GM19043 (cell line): ENCODE measurements around the gene SYT1.

Experiments used
- ATAC-seq: cut with Tn5 transposase; IDR thresholded peaks from one replicate; pipeline ENCODE4 v1.9.1; 2021; ENCODE audit warnings: low read depth; ENCODE audit not compliant: unreplicated experiment

Gene SYT1

DNA sequence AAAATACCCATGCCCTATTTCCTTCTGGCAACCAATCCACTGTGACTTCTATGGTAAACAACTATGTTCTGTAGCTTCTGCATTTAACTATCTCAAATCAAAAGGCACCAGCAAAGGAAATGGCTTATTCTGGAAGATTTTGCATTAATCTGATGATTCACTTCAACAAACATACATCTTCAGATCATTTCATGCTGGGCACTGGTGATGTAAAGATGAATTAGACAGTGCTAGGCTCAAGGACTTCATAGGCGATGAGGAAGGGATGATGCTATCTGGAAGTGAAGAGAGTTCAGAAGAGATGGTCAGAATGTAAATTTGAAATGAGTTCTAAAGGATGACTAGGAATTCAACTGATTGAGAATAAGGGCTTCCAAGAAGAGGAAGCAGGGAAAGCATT lies 462.9 kb downstream of the SYT1 start:
- ATAC-seq: no peak

DNA sequence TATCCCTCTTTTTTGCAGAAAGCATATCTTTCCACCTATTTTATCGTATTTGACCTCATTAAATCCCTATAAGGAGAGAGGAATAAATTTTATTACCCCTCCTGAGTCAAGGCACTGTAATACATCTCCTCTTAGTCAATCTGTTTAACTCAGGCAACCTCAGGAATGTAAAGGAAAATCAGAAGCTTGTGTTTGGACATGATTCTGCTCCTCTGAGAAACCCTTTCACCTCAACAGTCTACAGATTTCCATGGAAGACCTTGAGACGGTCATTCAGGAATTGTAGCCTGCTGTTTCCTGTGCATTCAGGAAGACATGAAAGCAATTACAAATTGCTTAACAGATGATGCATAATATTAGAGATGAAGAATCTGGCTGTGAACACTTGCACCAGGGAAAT lies 465.4 kb downstream of the SYT1 start:
- no peak for ATAC-seq

DNA sequence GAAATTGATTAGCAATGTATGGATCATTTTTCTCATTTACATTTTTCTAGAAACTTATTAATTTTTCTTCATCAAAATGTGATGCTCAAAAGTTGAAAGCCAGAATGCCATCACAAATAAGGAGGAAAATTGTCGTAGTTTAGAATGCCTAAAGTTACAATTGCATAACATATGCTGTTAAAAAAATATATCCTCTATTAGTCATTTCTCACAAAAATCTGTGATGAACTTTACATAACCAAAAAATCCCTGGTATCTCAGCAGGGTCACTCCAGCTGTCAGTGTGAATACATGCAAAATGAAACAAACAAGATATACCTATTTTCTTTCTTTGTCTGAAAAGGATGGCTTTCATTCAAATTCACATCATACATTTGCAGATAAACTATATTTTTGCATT lies 467.3 kb downstream of the SYT1 start:
- ATAC-seq: no peak

DNA sequence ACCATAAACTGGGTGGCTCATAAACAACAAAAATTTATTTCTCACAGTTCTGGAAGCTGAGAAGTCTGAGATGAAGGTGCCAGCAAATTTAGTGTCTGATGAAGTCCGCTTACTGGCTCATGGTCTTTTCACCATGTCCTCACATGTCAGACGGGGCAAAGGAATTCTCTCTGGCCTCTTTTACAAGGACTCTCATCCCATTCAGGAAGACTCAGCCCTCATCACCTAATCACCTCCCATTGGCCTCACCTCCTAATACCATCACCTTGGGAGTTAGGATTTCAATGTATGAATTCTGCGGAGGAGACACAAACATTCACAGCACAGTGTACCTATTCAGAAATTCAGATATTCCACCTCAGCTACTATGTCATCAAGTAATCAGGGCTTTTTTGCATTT lies 468.6 kb downstream of the SYT1 start:
- no peak for ATAC-seq

DNA sequence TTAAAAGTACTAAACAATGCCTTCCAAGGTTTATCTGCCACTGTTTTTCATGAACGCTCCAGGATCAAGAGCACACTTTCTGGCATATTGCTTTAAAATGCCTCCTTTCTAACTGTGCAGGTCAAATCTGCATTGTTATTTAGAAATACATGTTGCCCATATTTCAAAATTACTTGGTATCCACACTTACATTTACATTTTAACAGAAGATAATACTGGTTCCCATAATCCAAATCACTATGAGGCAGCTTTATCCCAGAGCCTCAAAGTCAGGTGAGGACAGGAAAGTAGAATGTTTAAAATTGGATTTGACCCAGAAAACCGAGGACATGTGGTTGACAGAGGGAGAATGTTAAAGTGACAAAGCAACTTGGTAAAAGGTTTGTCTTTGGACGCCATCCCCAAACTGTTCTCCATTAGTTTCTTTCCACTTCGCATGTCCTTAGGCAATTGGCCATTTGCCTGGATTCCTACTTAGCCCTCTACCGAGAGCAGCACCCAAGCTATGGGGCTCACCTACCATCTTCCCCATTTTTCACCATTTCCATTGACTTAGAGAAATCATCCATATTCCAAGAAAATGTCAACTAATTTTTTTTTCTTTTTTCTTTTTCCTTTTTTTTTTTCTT lies 473.2 kb downstream of the SYT1 start:
- ATAC-seq: no peak

DNA sequence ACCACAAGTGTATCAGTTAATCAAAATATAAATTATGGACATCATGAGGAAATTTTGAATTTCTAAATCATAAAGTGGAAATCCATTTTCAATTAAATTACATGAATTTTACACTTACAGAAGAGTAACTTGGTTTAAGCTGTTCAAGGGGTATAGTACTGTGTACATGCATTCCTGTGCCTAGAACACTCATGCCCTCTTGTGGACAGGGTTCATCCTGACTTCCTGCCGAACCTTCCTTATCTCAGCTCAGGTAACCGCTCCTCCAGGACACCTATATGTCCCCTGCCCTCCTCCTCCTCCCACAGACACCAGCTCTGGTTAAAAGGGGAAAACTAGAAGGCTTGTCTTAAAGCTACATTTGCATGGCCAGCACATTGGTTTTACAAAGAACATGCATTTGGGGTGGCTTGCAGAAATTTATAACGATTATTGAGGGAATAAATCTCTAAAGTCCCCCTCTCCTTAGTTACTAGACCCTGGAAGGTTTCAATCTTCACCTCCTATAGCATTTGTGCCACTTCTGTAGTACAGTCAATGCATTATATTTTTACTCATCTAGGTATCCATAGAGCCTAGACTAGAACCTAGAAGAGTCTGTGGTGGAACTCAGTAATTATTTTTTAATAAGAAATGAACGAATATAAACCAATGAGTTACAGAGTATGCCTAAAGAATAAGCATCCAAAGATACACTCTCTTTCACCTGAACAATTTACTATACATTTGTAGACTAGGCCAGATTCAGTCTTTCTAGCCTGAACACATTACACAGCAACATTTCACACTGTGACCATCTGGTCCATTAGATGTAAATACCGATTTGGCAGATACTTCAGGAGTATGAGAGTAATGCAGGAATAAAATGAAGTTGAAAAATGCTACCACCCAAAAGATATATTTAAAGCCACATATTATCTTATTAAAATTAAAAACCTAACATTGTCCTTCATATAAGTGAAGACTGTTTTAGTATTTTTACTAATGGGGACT lies 480.6 kb downstream of the SYT1 start:
- ATAC-seq: peak; percentile 74

DNA sequence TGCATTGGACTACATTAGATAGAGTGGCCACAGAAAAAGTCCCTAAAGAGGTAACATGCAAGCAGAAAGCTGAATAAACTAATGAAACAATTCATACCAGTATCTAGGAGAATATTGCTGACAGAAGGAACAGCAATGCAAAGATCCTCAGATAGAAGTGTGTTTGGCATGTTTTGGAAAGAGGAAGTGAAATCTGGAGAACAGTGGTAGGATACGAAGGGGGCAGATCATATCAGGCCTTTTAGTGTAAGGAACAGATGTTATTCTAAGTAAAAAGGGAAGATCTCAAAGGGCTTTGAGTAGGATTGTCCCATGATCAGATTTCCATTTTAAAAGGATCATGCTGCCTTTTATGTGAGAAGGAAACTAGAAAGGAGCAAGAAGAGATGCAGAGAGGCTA lies 483.3 kb downstream of the SYT1 start:
- no peak for ATAC-seq

DNA sequence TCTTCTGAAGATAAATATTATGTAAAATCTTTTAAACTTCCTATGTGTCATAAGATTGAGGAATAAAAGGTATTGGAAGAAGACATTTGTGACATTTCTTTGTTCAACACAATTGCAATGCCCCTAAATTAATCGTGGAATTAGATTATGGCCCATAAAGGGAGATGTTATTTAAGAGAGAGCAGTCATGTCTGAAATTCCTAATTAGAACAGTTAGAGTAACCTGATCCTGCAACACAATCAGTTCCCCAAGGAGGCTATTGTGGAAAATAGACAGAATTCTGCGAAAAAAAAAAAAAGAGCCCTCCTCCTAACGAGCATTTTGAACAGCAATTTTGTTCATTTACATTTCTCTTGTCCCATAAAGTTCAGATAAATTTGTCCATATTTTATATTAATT lies 486.7 kb downstream of the SYT1 start:
- ATAC-seq: no peak

DNA sequence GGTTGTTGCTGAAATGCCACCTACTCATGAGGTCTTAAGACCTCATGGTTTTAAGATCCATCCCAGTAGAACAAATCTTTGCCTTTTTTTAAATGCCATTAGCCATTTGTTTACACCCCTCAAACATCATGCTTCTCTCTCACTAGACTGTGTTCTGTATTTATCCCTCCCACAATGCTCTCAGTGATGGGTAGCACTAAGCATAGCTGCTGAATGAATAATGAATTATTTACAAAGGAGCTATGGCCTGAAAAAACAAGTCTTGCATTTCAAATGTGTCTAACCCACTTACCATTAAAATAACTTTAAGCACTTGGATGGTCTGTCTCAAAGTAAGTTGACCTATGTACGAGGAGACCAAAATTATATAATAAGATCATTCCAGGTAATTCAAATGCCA lies 491.6 kb downstream of the SYT1 start:
- ATAC-seq: no peak

DNA sequence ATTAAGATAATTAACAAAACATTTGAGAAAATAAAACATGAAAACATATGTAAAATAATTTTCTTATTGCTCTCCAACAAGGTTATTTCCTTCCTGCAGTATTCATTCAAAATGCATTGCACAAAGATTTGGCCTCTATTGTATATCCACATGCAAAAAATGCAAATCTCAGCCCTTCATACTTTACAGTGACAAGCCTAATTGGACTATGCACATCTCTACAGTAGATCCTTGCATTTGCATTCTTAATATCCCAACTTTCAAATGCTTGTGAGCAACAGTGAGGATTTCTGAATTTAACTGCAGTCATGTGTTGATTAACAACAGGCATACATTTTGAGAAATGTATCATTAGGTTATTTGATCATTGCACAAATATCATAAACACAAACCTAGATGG lies 492.5 kb downstream of the SYT1 start:
- no peak for ATAC-seq

DNA sequence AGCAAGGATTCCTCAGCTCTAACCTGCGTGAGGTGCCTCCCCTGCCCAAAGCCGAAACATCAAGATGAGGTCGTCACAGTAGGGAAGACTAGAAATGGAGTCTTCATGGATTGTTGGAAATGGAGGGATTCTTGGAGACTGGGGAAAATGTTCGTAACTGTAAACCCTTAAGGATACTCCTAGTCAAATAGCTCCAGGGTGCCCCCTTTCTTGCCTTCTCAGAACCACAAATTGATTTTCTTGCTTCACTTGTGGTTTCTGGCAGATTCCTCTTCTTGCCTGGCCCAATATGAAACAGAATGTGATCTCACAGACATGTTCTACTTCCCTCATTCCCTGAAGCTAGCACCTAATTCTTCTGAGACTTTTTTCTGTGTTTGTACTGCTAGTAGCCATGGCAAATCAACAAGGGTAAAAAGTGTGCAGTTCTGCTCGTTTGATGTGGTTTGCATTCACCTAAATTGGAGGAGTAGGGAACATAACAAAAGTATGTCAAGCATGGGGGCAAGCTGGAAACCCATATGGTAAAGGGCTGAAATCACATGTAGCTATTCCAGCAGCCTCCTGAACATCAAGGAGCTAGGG lies 494.2 kb downstream of the SYT1 start:
- no peak for ATAC-seq

DNA sequence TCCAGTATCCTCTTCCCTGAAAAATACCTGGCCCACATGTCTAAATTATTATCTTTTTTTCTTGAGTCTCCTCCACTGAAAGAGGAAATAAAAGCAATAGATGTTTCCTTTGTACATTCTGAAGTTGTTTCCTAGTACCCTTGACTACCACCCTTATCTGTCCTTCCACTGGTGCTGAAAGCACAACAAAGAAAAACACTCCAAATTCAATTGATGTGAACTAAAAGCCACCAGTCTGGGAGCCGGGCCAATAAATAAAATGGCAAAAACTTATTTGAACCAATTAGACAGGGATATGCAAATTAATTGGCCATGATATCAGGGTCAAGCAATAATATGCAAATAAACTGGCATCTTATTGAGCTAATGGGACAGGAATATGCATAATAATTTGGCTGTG lies 495.7 kb downstream of the SYT1 start:
- ATAC-seq: no peak

DNA sequence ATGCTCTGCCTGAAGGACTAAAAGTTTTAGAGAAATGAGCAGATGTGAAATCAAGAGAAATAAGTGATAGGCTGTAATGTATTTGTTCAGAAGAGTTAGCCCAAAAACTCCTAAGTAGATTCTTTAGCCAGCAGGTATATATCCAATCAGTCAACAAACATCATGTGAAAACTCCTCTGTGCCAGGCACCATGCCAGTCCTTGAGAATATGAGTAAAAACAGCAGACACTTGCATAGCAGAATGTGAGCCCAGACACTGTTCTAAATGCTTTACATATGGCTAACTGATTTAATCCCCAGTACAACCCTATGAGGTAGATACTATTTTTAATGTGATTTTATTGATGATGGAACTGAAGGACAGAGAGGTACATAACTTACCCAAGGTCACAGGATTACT lies 496.4 kb downstream of the SYT1 start:
- no peak for ATAC-seq

DNA sequence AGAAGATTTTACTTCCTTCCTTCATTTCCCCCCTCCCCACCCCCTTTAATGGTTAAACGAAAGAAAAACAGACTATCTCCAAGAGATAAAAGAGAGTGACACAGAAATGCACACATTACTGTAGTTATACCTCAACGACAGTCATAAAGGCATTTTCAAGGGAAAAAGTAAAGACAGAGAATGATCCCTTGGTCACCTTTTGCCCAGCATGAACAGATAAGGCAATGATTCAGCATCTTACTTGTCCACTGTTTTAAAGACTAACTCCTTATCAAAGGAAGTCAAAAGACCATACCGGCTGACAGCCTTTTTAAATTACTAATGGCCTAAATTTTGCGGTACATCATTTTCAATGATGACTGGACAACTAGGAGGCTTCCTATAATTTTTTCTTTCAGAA lies 499.6 kb downstream of the SYT1 start:
- no peak for ATAC-seq

DNA sequence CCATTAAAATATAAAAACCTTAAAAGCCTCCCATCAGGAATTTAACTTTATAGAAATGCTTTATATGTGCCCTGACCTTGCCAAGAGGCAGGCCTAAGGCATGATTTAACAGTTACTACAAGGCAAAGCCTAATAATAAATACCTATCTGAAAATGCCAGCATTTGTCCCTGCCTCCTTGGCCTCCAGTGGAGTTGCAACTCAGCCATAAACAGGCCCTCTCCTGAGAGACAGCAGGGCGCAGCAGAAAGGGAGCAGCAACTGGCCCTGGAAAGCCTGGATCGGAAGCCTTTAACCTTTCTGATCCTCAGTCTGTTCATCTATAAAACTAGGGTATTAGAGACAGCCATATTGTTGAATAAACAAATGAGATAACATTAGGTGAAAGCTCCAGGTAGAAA lies 501.8 kb downstream of the SYT1 start:
- ATAC-seq: no peak

DNA sequence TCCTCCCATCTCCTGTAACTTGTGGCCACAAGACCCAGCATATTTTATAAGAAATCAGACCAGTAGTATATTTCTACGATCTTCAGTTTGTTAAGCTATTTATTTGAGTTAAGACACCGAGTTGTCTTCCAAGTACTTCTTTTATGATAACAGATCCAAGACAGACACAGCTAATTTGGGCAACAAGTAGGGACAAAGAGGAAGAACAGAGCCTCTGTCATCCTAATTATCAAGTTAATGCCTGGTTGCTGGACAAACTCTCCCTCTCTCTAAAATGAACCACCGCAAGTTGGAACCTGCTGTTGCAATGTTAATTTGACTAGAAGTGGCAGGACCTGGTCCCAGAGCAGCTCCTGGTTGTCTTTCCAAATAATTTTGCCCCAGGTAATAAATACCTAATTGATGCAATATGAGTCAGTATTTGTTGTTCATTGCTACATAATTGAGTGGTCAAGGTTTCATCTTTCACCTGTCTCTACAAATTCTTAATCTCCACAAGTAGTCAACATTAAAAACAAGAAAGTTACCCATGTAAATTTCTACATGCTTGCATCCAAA lies 502.5 kb downstream of the SYT1 start:
- no peak for ATAC-seq

DNA sequence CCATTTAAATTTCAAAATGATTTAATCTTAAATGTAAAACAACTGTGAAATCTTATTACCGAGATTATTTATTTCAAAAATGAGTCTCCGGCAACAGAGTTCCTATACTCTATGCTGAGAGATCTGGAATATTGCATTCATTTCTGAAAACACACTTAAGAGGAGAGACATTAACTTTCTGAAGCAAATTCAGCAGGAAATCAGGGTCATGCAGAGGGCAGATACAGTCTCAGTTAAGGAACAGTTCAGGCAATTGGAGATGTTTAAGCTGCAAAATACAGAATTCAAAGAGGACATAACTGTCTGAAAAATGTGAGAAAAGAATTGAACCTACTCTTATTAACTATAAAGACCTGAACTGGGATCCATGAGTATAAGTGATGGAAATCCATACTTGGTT lies 505.4 kb downstream of the SYT1 start:
- no peak for ATAC-seq

DNA sequence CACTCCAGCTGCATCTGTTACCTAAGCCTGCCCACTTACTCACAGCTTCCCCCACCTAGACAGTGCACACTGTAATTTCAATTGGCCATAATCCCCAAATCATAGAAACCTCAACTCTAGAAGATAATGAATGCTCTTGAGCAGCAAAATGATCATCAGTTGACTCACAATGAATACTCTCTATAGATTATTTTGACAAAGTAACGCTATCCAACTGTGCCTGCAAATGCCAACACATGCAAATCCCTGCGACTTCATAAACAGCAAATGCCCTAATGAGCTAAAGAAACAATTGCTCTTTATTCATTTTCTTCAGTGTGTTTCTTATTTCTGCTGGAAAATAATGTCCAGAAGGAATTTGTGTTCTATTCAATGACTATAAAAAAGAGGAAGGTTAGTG lies 506.7 kb downstream of the SYT1 start:
- no peak for ATAC-seq

DNA sequence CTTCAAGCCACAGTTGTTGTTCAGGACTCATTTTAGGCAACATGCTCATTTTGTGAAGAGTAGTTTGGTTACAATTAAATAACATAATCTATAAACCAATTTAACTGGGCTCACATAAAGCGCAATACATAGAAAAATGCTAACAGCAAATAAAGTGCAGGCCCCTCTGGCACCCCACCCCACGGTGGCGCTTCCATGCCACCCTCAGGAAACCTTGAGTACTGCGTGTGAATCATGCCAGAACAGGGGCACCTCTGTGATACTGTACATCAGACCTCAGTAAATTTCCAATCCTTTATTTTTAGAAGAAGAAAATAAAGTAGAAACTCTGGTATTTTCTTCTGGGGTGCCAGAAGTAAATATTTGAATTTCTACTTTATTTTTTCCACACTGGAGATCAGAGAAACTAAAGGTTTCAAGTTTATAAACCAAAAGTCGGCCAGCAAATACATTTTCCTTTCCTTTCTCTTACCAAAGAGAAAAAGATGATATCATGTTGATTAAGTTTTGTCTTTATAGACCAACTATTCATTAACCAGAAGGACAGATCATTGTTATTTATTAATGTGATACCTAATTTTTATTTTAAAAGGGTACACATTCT lies 509.4 kb downstream of the SYT1 start:
- ATAC-seq: peak; percentile 85

DNA sequence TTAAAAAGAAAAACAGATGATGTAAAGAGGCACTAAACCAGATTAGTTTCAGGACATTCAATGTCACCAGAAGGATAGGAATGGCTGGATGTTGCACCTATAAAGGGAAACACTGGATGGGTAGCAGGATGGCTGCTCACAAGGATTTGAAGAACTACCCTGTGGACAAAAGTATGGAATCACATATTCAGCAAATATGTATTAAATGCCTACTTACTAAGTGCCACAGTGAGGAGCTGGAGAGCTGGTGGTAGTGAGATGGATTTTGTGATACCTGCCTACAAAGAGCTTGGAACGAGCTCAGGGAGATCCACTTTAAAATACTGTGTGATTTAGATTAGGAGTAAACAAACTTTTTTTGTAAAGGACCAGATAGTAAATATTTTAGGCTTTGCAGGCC lies 510.0 kb downstream of the SYT1 start:
- ATAC-seq: no peak

DNA sequence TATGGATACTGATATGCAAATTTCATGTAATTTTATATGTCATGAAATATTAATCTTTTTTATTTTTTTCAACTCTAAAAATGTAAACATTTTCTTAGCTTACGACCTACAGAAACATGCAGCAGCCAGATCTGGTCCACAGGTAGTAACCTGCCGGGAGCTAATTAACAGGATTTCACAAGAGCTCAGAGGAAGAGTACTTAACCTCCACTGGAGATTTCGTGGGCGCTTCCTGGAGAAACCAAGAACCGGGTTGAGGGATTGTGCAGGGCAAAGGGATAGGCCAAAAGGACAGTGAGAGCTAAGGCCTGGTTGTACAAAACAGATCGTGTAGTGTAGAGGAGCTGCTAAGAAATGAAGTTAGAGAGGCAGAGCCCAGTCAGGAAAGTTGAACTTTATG lies 510.5 kb downstream of the SYT1 start:
- no peak for ATAC-seq
